HAP-1 (cell line): ENCODE measurements around the gene SLC47A2.

Experiments
- DNase-seq, 2 experiments: peaks; one replicate each; pipeline ENCODE4 v3.0.0-alpha.2; 2016 to 2020; ENCODE audit warnings: low spot score in 2 of 2
- H3K27me3 ChIP-seq: fragments of 250-450 bp; sonication (Bioruptor Pico); 2 replicates; pipeline ENCODE4 v1.5.1; 2020; ENCODE audit warnings: low read depth, mild to moderate bottlenecking, moderate library complexity
- H3K36me3 ChIP-seq: fragments of 250-450 bp; sonication (Bioruptor Pico); replicated peaks from 2 replicates; pipeline ENCODE4 v1.5.1; 2020; ENCODE audit warnings: mild to moderate bottlenecking
- H3K4me1 ChIP-seq: fragments of 250-450 bp; sonication (Bioruptor Pico); 2 replicates; pipeline ENCODE4 v1.5.1; 2020; ENCODE audit warnings: mild to moderate bottlenecking
- H3K4me3 ChIP-seq: fragments of 250-450 bp; sonication (Bioruptor Pico); 2 replicates; pipeline ENCODE4 v1.5.1; 2020; ENCODE audit warnings: mild to moderate bottlenecking, moderate library complexity
- H3K9me3 ChIP-seq: fragments of 250-450 bp; sonication (Bioruptor Pico); 2 replicates; pipeline ENCODE4 v1.5.1; 2020; ENCODE audit warnings: mild to moderate bottlenecking, moderate library complexity
- in situ Hi-C: fragments of 300-500 bp; cut with MboI; formaldehyde crosslinking; loops from 3 replicates; pipeline ENCODE4 v1.14.3; 2020; ENCODE audit warnings: low sequenced_read_pairs, inconsistent platforms, mixed read lengths

Gene SLC47A2

GRCh38 chr17:19717031-19717360 is 612 bp upstream of the SLC47A2 start:
- Histone ChIP-seq H3K27me3 (no peaks in the 10 kb centered on the region), H3K4me1 (no peaks in the 10 kb centered on the region), H3K4me3 (no peak overlapping the region), H3K9me3 (no peaks in the 10 kb centered on the region), H3K36me3 (no peaks in the 10 kb centered on the region)
- in situ Hi-C loops: no loop called here
- no peak for DNase-seq

GRCh38 chr17:19714542-19715411 is 1.6 kb downstream of the SLC47A2 start:
- no peak for DNase-seq
- H3K36me3 ChIP-seq: no peaks in the 10 kb centered on the region
- no peaks in the 10 kb centered on the region for H3K4me1 ChIP-seq
- no peaks in the 10 kb centered on the region for H3K27me3 ChIP-seq
- in situ Hi-C loops: no loop called here
- no peaks in the 10 kb centered on the region for H3K9me3 ChIP-seq
- no peak overlapping the region for H3K4me3 ChIP-seq

GRCh38 chr17:19713901-19714361 is 2.5 kb downstream of the SLC47A2 start:
- Histone ChIP-seq H3K36me3 (no peaks in the 10 kb centered on the region), H3K27me3 (no peaks in the 10 kb centered on the region), H3K4me3 (no peak overlapping the region), H3K9me3 (no peaks in the 10 kb centered on the region), H3K4me1 (no peaks in the 10 kb centered on the region)
- in situ Hi-C loops: no loop called here
- no peak for DNase-seq

GRCh38 chr17:19713462-19713861 is 2.9 kb downstream of the SLC47A2 start:
- Histone ChIP-seq H3K4me1 (no peaks in the 10 kb centered on the region), H3K27me3 (no peaks in the 10 kb centered on the region), H3K4me3 (no peak overlapping the region), H3K36me3 (no peaks in the 10 kb centered on the region), H3K9me3 (no peaks in the 10 kb centered on the region)
- DNase-seq: peak in 1 of 2 experiments; percentile 31
- in situ Hi-C loops: no loop called here

- no peak overlapping the region for H3K4me3 ChIP-seq
These were observed 3.9 kb downstream of the SLC47A2 start for GRCh38 chr17:19712436-19713004.

GRCh38 chr17:19709841-19710240 is 6.5 kb downstream of the SLC47A2 start:
- Histone ChIP-seq H3K27me3 (no peaks in the 10 kb centered on the region), H3K4me1 (peaks cover 11% of the 10 kb centered on the region), H3K4me3 (no peak overlapping the region), H3K36me3 (no peaks in the 10 kb centered on the region), H3K9me3 (no peaks in the 10 kb centered on the region)
- DNase-seq: no peak
- in situ Hi-C loops: no loop called here

More at GRCh38 chr17:19712436-19713004, 3.9 kb downstream of the SLC47A2 start:
- in situ Hi-C loops: no loop called here
- no peak for DNase-seq
- no peaks in the 10 kb centered on the region for H3K27me3 ChIP-seq
- peaks cover under 1% of the 10 kb centered on the region; the same call in 1 of the 2 replicates for H3K4me1 ChIP-seq
- no peaks in the 10 kb centered on the region for H3K9me3 ChIP-seq
- H3K36me3 ChIP-seq: no peaks in the 10 kb centered on the region

GRCh38 chr17:19708431-19709175 is 7.8 kb downstream of the SLC47A2 start:
- in situ Hi-C loops: no loop called here
- H3K4me3 ChIP-seq: no peak overlapping the region
- H3K4me1 ChIP-seq: peaks cover 11% of the 10 kb centered on the region
- H3K27me3 ChIP-seq: no peaks in the 10 kb centered on the region
- DNase-seq: no peak
- H3K9me3 ChIP-seq: no peaks in the 10 kb centered on the region
- no peaks in the 10 kb centered on the region for H3K36me3 ChIP-seq

GRCh38 chr17:19707728-19708221 is 8.6 kb downstream of the SLC47A2 start:
- DNase-seq: no peak
- Histone ChIP-seq H3K36me3 (no peaks in the 10 kb centered on the region), H3K9me3 (no peaks in the 10 kb centered on the region), H3K4me3 (no peak overlapping the region), H3K4me1 (peaks cover 11% of the 10 kb centered on the region), H3K27me3 (no peaks in the 10 kb centered on the region)
- in situ Hi-C loops: no loop called here

GRCh38 chr17:19706791-19707727 is 9.3 kb downstream of the SLC47A2 start:
- DNase-seq: peak; percentile 63 to 66
- no peaks in the 10 kb centered on the region for H3K36me3 ChIP-seq
- no peak overlapping the region for H3K4me3 ChIP-seq
- in situ Hi-C loops: no loop called here
- no peaks in the 10 kb centered on the region for H3K9me3 ChIP-seq
- H3K27me3 ChIP-seq: no peaks in the 10 kb centered on the region
- H3K4me1 ChIP-seq: peaks cover 11% of the 10 kb centered on the region

- in situ Hi-C loops: no loop called here
- DNase-seq: no peak
- no peaks in the 10 kb centered on the region for H3K36me3 ChIP-seq
These were observed 10.3 kb downstream of the SLC47A2 start for GRCh38 chr17:19705771-19706770.

GRCh38 chr17:19705201-19705600 is 11.2 kb downstream of the SLC47A2 start:
- Histone ChIP-seq H3K27me3 (no peaks in the 10 kb centered on the region), H3K9me3 (no peaks in the 10 kb centered on the region), H3K4me1 (peaks cover 11% of the 10 kb centered on the region), H3K36me3 (no peaks in the 10 kb centered on the region), H3K4me3 (no peak overlapping the region)
- in situ Hi-C loops: no loop called here
- no peak for DNase-seq

More at GRCh38 chr17:19705771-19706770, 10.3 kb downstream of the SLC47A2 start:
- Histone ChIP-seq H3K4me1 (peaks cover 11% of the 10 kb centered on the region), H3K9me3 (no peaks in the 10 kb centered on the region), H3K4me3 (no peak overlapping the region), H3K27me3 (no peaks in the 10 kb centered on the region)
